ENCODE results near the gene SCYGR8. TPM values are rescaled to one million over a fixed set of nuclear protein-coding genes. Genes with fewer than 3 reads are reported as not detected.

SCYGR8 gene
- polyA plus RNA-seq, result not detected in 2 replicates
- not detected in 2 replicates for polyA minus RNA-seq

GRCh38 chr2:227745594-227745993, at the start of gene SCYGR8:
TSS of gene SCYGR8 (plus strand) at chr2:227745894. CDS start at chr2:227745894, 0 bp downstream.
- H3K27me3 ChIP-seq (ENCODE audit: insufficient read depth, low read depth, low read length), result no peaks in the 10 kb centered on the region
- no peak within 1 kb of the TSS for H3K27ac ChIP-seq (ENCODE audit: low read length)
- H3K4me2 ChIP-seq (ENCODE audit: low read length), result no peak within 1 kb of the TSS
- H3K36me3 ChIP-seq (ENCODE audit: insufficient read depth, low read length), result no peaks in the 10 kb centered on the region
- no peak for TF ChIP-seq CTCF (IDR thresholded peaks at IDR 0.05; ENCODE audit: poor library complexity, severe bottlenecking)
- no peak for TF ChIP-seq EP300 (conservative IDR thresholded peaks at IDR 0.05; ENCODE audit: poor library complexity, severe bottlenecking)
- no peak for TF ChIP-seq REST (IDR thresholded peaks at IDR 0.05; ENCODE audit: borderline replicate concordance)
- no peak for TF ChIP-seq RAD21 (conservative IDR thresholded peaks at IDR 0.05)
- TF ChIP-seq POLR2AphosphoS5 (IDR thresholded peaks at IDR 0.05), result no peak
- no peaks in the 10 kb centered on the region for H3K9me2 ChIP-seq (ENCODE audit: insufficient read depth, low read length)
- no peaks in the 10 kb centered on the region for H3K9me3 ChIP-seq (ENCODE audit: low read length)
- no peak within 1 kb of the TSS for H3K4me3 ChIP-seq (ENCODE audit: low read length)
- H4K20me1 ChIP-seq (ENCODE audit: insufficient read depth), result no peaks in the 10 kb centered on the region
- H3K9ac ChIP-seq (ENCODE audit: low read length), result no peak within 1 kb of the TSS
- no peak within 1 kb of the TSS for H2AFZ ChIP-seq (ENCODE audit: low read depth, low read length)
- H3K79me2 ChIP-seq (replicated peaks; ENCODE audit: insufficient read depth, low read length), result no peaks in the 10 kb centered on the region
- no peaks in the 10 kb centered on the region for H3F3A ChIP-seq (ENCODE audit: insufficient read depth, low read length, poor library complexity, severe bottlenecking)

GRCh38 chr2:227696990-227697679, 48.6 kb upstream of the SCYGR8 start:
- Histone ChIP-seq H3K27ac (ENCODE audit: low read length) (no peak overlapping the region), H3K9ac (ENCODE audit: low read length) (no peak overlapping the region), H3K9me2 (ENCODE audit: insufficient read depth, low read length) (no peaks in the 10 kb centered on the region), H3K79me2 (replicated peaks; ENCODE audit: insufficient read depth, low read length) (no peaks in the 10 kb centered on the region), H3K9me3 (ENCODE audit: low read length) (no peaks in the 10 kb centered on the region), H3K36me3 (ENCODE audit: insufficient read depth, low read length) (no peaks in the 10 kb centered on the region), H3K4me2 (ENCODE audit: low read length) (no peak overlapping the region), H2AFZ (ENCODE audit: low read depth, low read length) (no peak overlapping the region), H3K4me3 (ENCODE audit: low read length) (no peak overlapping the region), H3K27me3 (ENCODE audit: insufficient read depth, low read depth, low read length) (no peaks in the 10 kb centered on the region), H3F3A (ENCODE audit: insufficient read depth, low read length, poor library complexity, severe bottlenecking) (no peaks in the 10 kb centered on the region), H4K20me1 (ENCODE audit: insufficient read depth) (no peaks in the 10 kb centered on the region)
- TF ChIP-seq MXI1 (conservative IDR thresholded peaks at IDR 0.05; ENCODE audit: poor library complexity, severe bottlenecking), result no peak
- TF ChIP-seq CTCF (IDR thresholded peaks at IDR 0.05; ENCODE audit: poor library complexity, severe bottlenecking), result no peak
- no peak for TF ChIP-seq REST (IDR thresholded peaks at IDR 0.05; ENCODE audit: borderline replicate concordance)
- no peak for TF ChIP-seq RAD21 (conservative IDR thresholded peaks at IDR 0.05)
- TF ChIP-seq POLR2AphosphoS5 (IDR thresholded peaks at IDR 0.05), result no peak
- TF ChIP-seq SMC3 (conservative IDR thresholded peaks at IDR 0.05; ENCODE audit: poor library complexity), result no peak
- TF ChIP-seq TAF1 (IDR thresholded peaks at IDR 0.05; ENCODE audit: low read depth), result no peak
- TF ChIP-seq EP300 (conservative IDR thresholded peaks at IDR 0.05; ENCODE audit: poor library complexity, severe bottlenecking), result no peak
- TF ChIP-seq EZH2 (IDR thresholded peaks at IDR 0.05; ENCODE audit: borderline replicate concordance, insufficient read depth, low read length, poor library complexity, severe bottlenecking), result no peak

Data from neural cell (in vitro differentiated cells).